Trophoblast cell (in vitro differentiated cells and primary cell): ENCODE data around the gene FBN1.

Source experiments
- DNase-seq, 2 donors: peaks; one replicate each; pipeline ENCODE4 v3.0.0-alpha.2; 2016
- H2AFZ ChIP-seq: 2 replicates; pipeline ENCODE4 v1.6.1; 2013; ENCODE audit warnings: low read length, moderate library complexity, mild to moderate bottlenecking; ENCODE audit not compliant: insufficient read depth, poor library complexity
- H2AK5ac ChIP-seq: 2 replicates; pipeline ENCODE4 v1.6.1; 2013; ENCODE audit warnings: mild to moderate bottlenecking, low read length
- H2BK120ac ChIP-seq: 2 replicates; pipeline ENCODE4 v1.6.1; 2013; ENCODE audit warnings: low read length, mild to moderate bottlenecking, moderate library complexity; ENCODE audit not compliant: insufficient read depth, poor library complexity
- H2BK12ac ChIP-seq: 2 replicates; pipeline ENCODE4 v1.6.1; 2013; ENCODE audit warnings: mild to moderate bottlenecking, low read length, moderate library complexity
- H2BK5ac ChIP-seq: 2 replicates; pipeline ENCODE4 v1.6.1; 2013; ENCODE audit warnings: low read length, low read depth, moderate library complexity, mild to moderate bottlenecking; ENCODE audit not compliant: poor library complexity
- H3K14ac ChIP-seq: 2 replicates; pipeline ENCODE4 v1.6.1; 2013; ENCODE audit warnings: mild to moderate bottlenecking, low read length
- H3K18ac ChIP-seq: 2 replicates; pipeline ENCODE4 v1.6.1; 2013; ENCODE audit warnings: mild to moderate bottlenecking, low read length
- H3K23ac ChIP-seq: 2 replicates; pipeline ENCODE4 v1.6.1; 2013; ENCODE audit warnings: low read length
- H3K27ac ChIP-seq: 2 replicates; pipeline ENCODE4 v1.5.1; 2013; ENCODE audit warnings: low read depth, mild to moderate bottlenecking, inconsistent platforms, low read length, moderate library complexity
- H3K27me3 ChIP-seq: 2 replicates; pipeline ENCODE4 v1.6.1; 2013; ENCODE audit warnings: inconsistent platforms, mild to moderate bottlenecking, low read length, moderate library complexity; ENCODE audit not compliant: insufficient read depth
- H3K36me3 ChIP-seq, 2 experiments: 1 replicate in 1 of 2; 2 replicates in 1 of 2; pipeline ENCODE4 v1.6.1; 2013; ENCODE audit warnings: low read length in 2 of 2, mild to moderate bottlenecking in 2 of 2, moderate library complexity in 1 of 2; ENCODE audit not compliant: insufficient read depth in 2 of 2, control insufficient read depth in 1 of 2
- H3K4ac ChIP-seq: 2 replicates; pipeline ENCODE4 v1.6.1; 2013; ENCODE audit warnings: low read depth, mild to moderate bottlenecking, low read length, moderate library complexity
- H3K4me1 ChIP-seq, 2 experiments: 1 replicate in 1 of 2; 2 replicates in 1 of 2; pipeline ENCODE4 v1.6.1; 2013; ENCODE audit warnings: low read length in 2 of 2, mild to moderate bottlenecking in 2 of 2, moderate library complexity in 1 of 2; ENCODE audit not compliant: insufficient read depth in 2 of 2, control insufficient read depth in 1 of 2
- H3K4me2 ChIP-seq: 2 replicates; pipeline ENCODE4 v1.6.1; 2013; ENCODE audit warnings: inconsistent platforms, mild to moderate bottlenecking, low read length, moderate library complexity
- H3K4me3 ChIP-seq: 2 replicates; pipeline ENCODE4 v1.5.1; 2013; ENCODE audit warnings: mild to moderate bottlenecking, low read depth, low read length, inconsistent platforms
- H3K79me1 ChIP-seq: one replicate; pipeline ENCODE4 v1.6.1; 2013; ENCODE audit warnings: low read length
- H3K79me2 ChIP-seq: 2 replicates; pipeline ENCODE4 v1.6.1; 2013; ENCODE audit warnings: low read length, mild to moderate bottlenecking; ENCODE audit not compliant: control insufficient read depth, insufficient read depth, poor library complexity
- H3K9ac ChIP-seq: 2 replicates; pipeline ENCODE4 v1.6.1; 2013; ENCODE audit warnings: mild to moderate bottlenecking, low read length
- H3K9me3 ChIP-seq: 2 replicates; pipeline ENCODE4 v1.6.1; 2013; ENCODE audit warnings: low read depth, mild to moderate bottlenecking, control low read depth, inconsistent platforms, low read length; ENCODE audit not compliant: insufficient read depth
- H4K12ac ChIP-seq: 2 replicates; pipeline ENCODE4 v1.6.1; 2013; ENCODE audit warnings: low read depth, mild to moderate bottlenecking, low read length, moderate library complexity
- H4K8ac ChIP-seq: 2 replicates; pipeline ENCODE4 v1.6.1; 2013; ENCODE audit warnings: low read depth, mild to moderate bottlenecking, low read length, moderate library complexity
- H4K91ac ChIP-seq: one replicate; pipeline ENCODE4 v1.6.1; 2013; ENCODE audit warnings: low read depth, mild to moderate bottlenecking, low read length, moderate library complexity
- WGBS: extraction: QIAGEN DNeasy Blood & Tissue Kit; methylation state at CpG from one replicate; pipeline ENCODE4 v1.1.7; 2013; ENCODE audit warnings: missing lambda C conversion rate; ENCODE audit not compliant: insufficient read length, insufficient coverage; ENCODE audit errors: extremely low coverage; 5-methylcytosine and 5-hydroxymethylcytosine counted together

Gene FBN1

GRCh38 chr15:48510976-48511375 is 134.5 kb downstream of the FBN1 start:
- Histone ChIP-seq H3K18ac (no peak overlapping the region), H3K9ac (no peak overlapping the region), H4K91ac (no peak overlapping the region), H3K23ac (no peak overlapping the region), H4K12ac (no peak overlapping the region), H3K79me1 (no peaks in the 10 kb centered on the region), H2AK5ac (no peak overlapping the region), H3K27ac (no peak overlapping the region), H2BK12ac (no peak overlapping the region), H2AFZ (no peak overlapping the region), H3K27me3 (no peaks in the 10 kb centered on the region), H3K4ac (no peak overlapping the region), H3K4me1 (no peaks in the 10 kb centered on the region), H3K79me2 (no peaks in the 10 kb centered on the region), H4K8ac (no peak overlapping the region), H3K14ac (no peak overlapping the region), H3K9me3 (no peaks in the 10 kb centered on the region), H3K4me3 (no peak overlapping the region), H2BK120ac (no peak overlapping the region), H3K36me3 (no peaks in the 10 kb centered on the region), H3K4me2 (no peak overlapping the region), H2BK5ac (no peak overlapping the region)
- no peak for DNase-seq
- no CpG with 5 or more reads among the region's 6 CpGs for WGBS

GRCh38 chr15:48507416-48508065 is 138.0 kb downstream of the FBN1 start:
- Histone ChIP-seq H3K27ac (no peak overlapping the region), H2AFZ (no peak overlapping the region), H3K18ac (no peak overlapping the region), H3K79me2 (no peaks in the 10 kb centered on the region), H3K27me3 (no peaks in the 10 kb centered on the region), H2BK120ac (no peak overlapping the region), H3K4me3 (no peak overlapping the region), H3K14ac (no peak overlapping the region), H3K9ac (no peak overlapping the region), H2BK12ac (no peak overlapping the region), H3K4ac (no peak overlapping the region), H4K12ac (no peak overlapping the region), H2BK5ac (no peak overlapping the region), H3K4me1 (no peaks in the 10 kb centered on the region), H3K23ac (no peak overlapping the region), H3K9me3 (no peaks in the 10 kb centered on the region), H3K79me1 (no peaks in the 10 kb centered on the region), H4K91ac (no peak overlapping the region), H4K8ac (no peak overlapping the region), H2AK5ac (no peak overlapping the region), H3K36me3 (no peaks in the 10 kb centered on the region), H3K4me2 (no peak overlapping the region)
- no CpG with 5 or more reads among the region's 2 CpGs for WGBS
- DNase-seq = peak; percentile 53 to 78

- no peak overlapping the region for H3K27ac ChIP-seq
- H3K4me3 ChIP-seq = no peak overlapping the region
- WGBS = no CpG with 5 or more reads among the region's 3 CpGs
Measured at GRCh38 chr15:48505067-48505466, 140.4 kb downstream of the FBN1 start.

GRCh38 chr15:48501208-48501607 is 144.3 kb downstream of the FBN1 start:
- Histone ChIP-seq H4K8ac (no peak overlapping the region), H3K27me3 (no peaks in the 10 kb centered on the region), H3K27ac (no peak overlapping the region), H3K79me2 (no peaks in the 10 kb centered on the region), H3K79me1 (no peaks in the 10 kb centered on the region), H3K4ac (no peak overlapping the region), H2AK5ac (no peak overlapping the region), H3K4me1 (no peaks in the 10 kb centered on the region), H3K4me3 (no peak overlapping the region), H2BK5ac (no peak overlapping the region), H3K36me3 (no peaks in the 10 kb centered on the region), H4K12ac (no peak overlapping the region), H3K23ac (no peak overlapping the region), H3K18ac (no peak overlapping the region), H2BK120ac (no peak overlapping the region), H2AFZ (no peak overlapping the region), H2BK12ac (no peak overlapping the region), H3K9ac (no peak overlapping the region), H3K9me3 (no peaks in the 10 kb centered on the region), H4K91ac (no peak overlapping the region), H3K4me2 (no peak overlapping the region), H3K14ac (no peak overlapping the region)
- no peak for DNase-seq
- no CpG with 5 or more reads among the region's 1 CpG for WGBS

More at GRCh38 chr15:48505067-48505466, 140.4 kb downstream of the FBN1 start:
- H2BK5ac ChIP-seq = no peak overlapping the region
- no peak overlapping the region for H3K18ac ChIP-seq
- H4K12ac ChIP-seq = no peak overlapping the region
- no peak overlapping the region for H3K4ac ChIP-seq
- H3K27me3 ChIP-seq = no peaks in the 10 kb centered on the region
- no peak overlapping the region for H2BK120ac ChIP-seq
- H3K9me3 ChIP-seq = no peaks in the 10 kb centered on the region
- no peaks in the 10 kb centered on the region for H3K4me1 ChIP-seq
- no peak overlapping the region for H2AFZ ChIP-seq
- no peak overlapping the region for H2BK12ac ChIP-seq
- H2AK5ac ChIP-seq = no peak overlapping the region
- no peak overlapping the region for H3K14ac ChIP-seq
- H3K23ac ChIP-seq = no peak overlapping the region
- H4K91ac ChIP-seq = no peak overlapping the region
- no peaks in the 10 kb centered on the region for H3K36me3 ChIP-seq
- H3K9ac ChIP-seq = no peak overlapping the region
- no peak overlapping the region for H4K8ac ChIP-seq
- no peaks in the 10 kb centered on the region for H3K79me2 ChIP-seq
- DNase-seq = no peak
- H3K79me1 ChIP-seq = no peaks in the 10 kb centered on the region
- no peak overlapping the region for H3K4me2 ChIP-seq
